ENCODE measurements around the gene TMEM151B.
A peak's percentile ranks its signal among the peaks of the same experiment; 100 is the strongest.

The TMEM151B gene

GRCh38 chr6:44243345-44243744, 26.9 kb upstream of the TMEM151B start:
- no peak overlapping the region for H3K4me3 ChIP-seq (replicated peaks; ENCODE audit: low read depth, low read length)
- TF ChIP-seq CTCF (IDR thresholded peaks at IDR 0.05; ENCODE audit: low read length, missing control alignments) = no peak
- no peak for DNase-seq (ENCODE audit: low read depth)

- no peak for DNase-seq (ENCODE audit: low read depth)
- no peak for TF ChIP-seq CTCF (IDR thresholded peaks at IDR 0.05; ENCODE audit: low read length, missing control alignments)
- H3K4me3 ChIP-seq (replicated peaks; ENCODE audit: low read depth, low read length) = peak overlapping the region; percentile 100
These were observed 24.8 kb upstream of the TMEM151B start for GRCh38 chr6:44245391-44245911.

- TF ChIP-seq CTCF (IDR thresholded peaks at IDR 0.05; ENCODE audit: low read length, missing control alignments) = no peak
- peak; percentile 83 for DNase-seq (ENCODE audit: low read depth)
- peak overlapping the region; percentile 100 for H3K4me3 ChIP-seq (replicated peaks; ENCODE audit: low read depth, low read length)
These were observed 24.2 kb upstream of the TMEM151B start for GRCh38 chr6:44245912-44246662.

GRCh38 chr6:44246663-44247337, 23.4 kb upstream of the TMEM151B start, which contains the start of gene HSP90AB1:
HSP90AB1 (plus strand) TSS chr6:44247101; CDS start chr6:44248630, 1,529 bp downstream.
- H3K4me3 ChIP-seq (replicated peaks; ENCODE audit: low read depth, low read length) = peak within 1 kb of the TSS; percentile 100
- DNase-seq (ENCODE audit: low read depth) = peak; percentile 99
- no peak for TF ChIP-seq CTCF (IDR thresholded peaks at IDR 0.05; ENCODE audit: low read length, missing control alignments)

- DNase-seq (ENCODE audit: low read depth) = peak; percentile 64
- peak overlapping the region; percentile 100 for H3K4me3 ChIP-seq (replicated peaks; ENCODE audit: low read depth, low read length)
- TF ChIP-seq CTCF (IDR thresholded peaks at IDR 0.05; ENCODE audit: low read length, missing control alignments) = no peak
These were observed 22.6 kb upstream of the TMEM151B start for GRCh38 chr6:44247338-44248302.

- H3K4me3 ChIP-seq (replicated peaks; ENCODE audit: low read depth, low read length) = peak overlapping the region; percentile 100
- DNase-seq (ENCODE audit: low read depth) = no peak
- no peak for TF ChIP-seq CTCF (IDR thresholded peaks at IDR 0.05; ENCODE audit: low read length, missing control alignments)
These were observed 21.7 kb upstream of the TMEM151B start for GRCh38 chr6:44248579-44248978.
